ENCODE measurements around the gene CCDC127.
"Not testable (repeated sequence)": the region's sequence is repeated elsewhere in the genome, so short reads cannot be mapped to it uniquely, and the experiment has no call there.

Gene CCDC127

DNA sequence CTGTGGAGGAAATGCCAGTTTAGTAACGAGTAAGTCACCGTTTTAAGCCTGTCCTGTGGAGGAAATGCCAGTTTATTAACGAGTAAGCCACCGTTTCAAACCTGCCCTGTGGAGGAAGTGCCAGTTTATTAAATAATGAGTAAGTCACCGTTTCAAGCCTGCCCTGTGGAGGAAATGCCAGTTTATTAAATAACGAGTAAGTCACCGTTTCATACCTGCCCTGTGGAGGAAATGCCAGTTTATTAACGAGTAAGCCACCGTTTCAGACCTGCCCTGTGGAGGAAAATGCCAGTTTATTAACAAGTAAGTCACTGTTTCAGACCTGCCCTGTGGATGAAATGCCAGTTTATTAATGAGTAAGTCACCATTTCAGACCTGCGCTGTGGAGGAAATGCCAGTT lies 34.6 kb upstream of the CCDC127 start:
- Mint-ChIP-seq H3K9me3 (peaks cover 23% of the 10 kb centered on the region), H3K4me1 (no peaks in the 10 kb centered on the region), H3K4me3 (no peak overlapping the region), H3K27me3 (ENCODE audit: low read depth, poor library complexity) (peaks cover 5% of the 10 kb centered on the region), H3K27ac (no peak overlapping the region), H3K36me3 (ENCODE audit: low read depth) (peaks cover 65% of the 10 kb centered on the region)
- no peak for DNase-seq
- TF ChIP-seq, protein P1, sequence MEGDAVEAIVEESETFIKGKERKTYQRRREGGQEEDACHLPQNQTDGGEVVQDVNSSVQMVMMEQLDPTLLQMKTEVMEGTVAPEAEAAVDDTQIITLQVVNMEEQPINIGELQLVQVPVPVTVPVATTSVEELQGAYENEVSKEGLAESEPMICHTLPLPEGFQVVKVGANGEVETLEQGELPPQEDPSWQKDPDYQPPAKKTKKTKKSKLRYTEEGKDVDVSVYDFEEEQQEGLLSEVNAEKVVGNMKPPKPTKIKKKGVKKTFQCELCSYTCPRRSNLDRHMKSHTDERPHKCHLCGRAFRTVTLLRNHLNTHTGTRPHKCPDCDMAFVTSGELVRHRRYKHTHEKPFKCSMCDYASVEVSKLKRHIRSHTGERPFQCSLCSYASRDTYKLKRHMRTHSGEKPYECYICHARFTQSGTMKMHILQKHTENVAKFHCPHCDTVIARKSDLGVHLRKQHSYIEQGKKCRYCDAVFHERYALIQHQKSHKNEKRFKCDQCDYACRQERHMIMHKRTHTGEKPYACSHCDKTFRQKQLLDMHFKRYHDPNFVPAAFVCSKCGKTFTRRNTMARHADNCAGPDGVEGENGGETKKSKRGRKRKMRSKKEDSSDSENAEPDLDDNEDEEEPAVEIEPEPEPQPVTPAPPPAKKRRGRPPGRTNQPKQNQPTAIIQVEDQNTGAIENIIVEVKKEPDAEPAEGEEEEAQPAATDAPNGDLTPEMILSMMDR (IDR thresholded peaks at IDR 0.05), result no peak

GRCh38 chr5:251975-252374 lies 34.0 kb upstream of the CCDC127 start:
- not testable (repeated sequence) for H3K27ac Mint-ChIP-seq; H3K4me1 Mint-ChIP-seq; H3K27me3 Mint-ChIP-seq (ENCODE audit: low read depth, poor library complexity); DNase-seq; H3K4me3 Mint-ChIP-seq
- Mint-ChIP-seq H3K36me3 (ENCODE audit: low read depth) (peaks cover 65% of the 10 kb centered on the region), H3K9me3 (peaks cover 17% of the 10 kb centered on the region)

GRCh38 chr5:251538-251937 lies 33.6 kb upstream of the CCDC127 start:
- H3K36me3 Mint-ChIP-seq (ENCODE audit: low read depth), result peaks cover 65% of the 10 kb centered on the region
- H3K27me3 Mint-ChIP-seq (ENCODE audit: low read depth, poor library complexity); DNase-seq; H3K27ac Mint-ChIP-seq; H3K4me1 Mint-ChIP-seq; H3K4me3 Mint-ChIP-seq: not testable (repeated sequence)
- peaks cover 15% of the 10 kb centered on the region for H3K9me3 Mint-ChIP-seq

- not testable (repeated sequence) for H3K4me3 Mint-ChIP-seq; H3K4me1 Mint-ChIP-seq; DNase-seq; H3K27ac Mint-ChIP-seq; H3K27me3 Mint-ChIP-seq (ENCODE audit: low read depth, poor library complexity)
- Mint-ChIP-seq H3K36me3 (ENCODE audit: low read depth) (peaks cover 65% of the 10 kb centered on the region), H3K9me3 (peaks cover 15% of the 10 kb centered on the region)
Observed at GRCh38 chr5:251016-251415, 33.1 kb upstream of the CCDC127 start.

- not testable (repeated sequence) for H3K27ac Mint-ChIP-seq; H3K4me3 Mint-ChIP-seq; H3K27me3 Mint-ChIP-seq (ENCODE audit: low read depth, poor library complexity); DNase-seq; H3K4me1 Mint-ChIP-seq
- Mint-ChIP-seq H3K9me3 (peaks cover 15% of the 10 kb centered on the region), H3K36me3 (ENCODE audit: low read depth) (peaks cover 65% of the 10 kb centered on the region)
Observed at GRCh38 chr5:250396-250795, 32.4 kb upstream of the CCDC127 start.

DNA sequence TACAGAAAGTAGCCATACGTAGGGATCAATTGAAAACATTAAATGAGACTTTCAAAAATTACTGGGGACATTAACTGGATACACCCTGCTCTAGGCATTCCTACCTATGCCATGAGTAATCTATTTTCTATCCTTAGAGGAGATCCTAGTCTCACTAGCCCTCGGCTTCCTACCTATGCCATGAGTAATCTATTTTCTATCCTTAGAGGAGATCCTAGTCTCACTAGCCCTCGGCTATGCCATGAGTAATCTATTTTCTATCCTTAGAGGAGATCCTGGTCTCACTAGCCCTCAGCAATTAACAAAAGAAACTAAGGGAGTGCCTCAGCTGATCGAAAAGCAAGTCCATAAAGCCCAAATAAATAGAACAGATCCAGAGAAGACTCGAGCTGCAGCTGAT lies 27.8 kb upstream of the CCDC127 start:
- not testable (repeated sequence) for H3K4me3 Mint-ChIP-seq, DNase-seq
- H3K36me3 Mint-ChIP-seq (ENCODE audit: low read depth), result peaks cover 92% of the 10 kb centered on the region

GRCh38 chr5:243683-244367 lies 25.9 kb upstream of the CCDC127 start:
- H3K27me3 Mint-ChIP-seq (ENCODE audit: low read depth, poor library complexity); H3K4me3 Mint-ChIP-seq; H3K4me1 Mint-ChIP-seq; H3K27ac Mint-ChIP-seq; DNase-seq: not testable (repeated sequence)
- Mint-ChIP-seq H3K9me3 (peaks cover 33% of the 10 kb centered on the region), H3K36me3 (ENCODE audit: low read depth) (peaks cover 96% of the 10 kb centered on the region)

More for the DNA sequence above, 27.8 kb upstream of the CCDC127 start:
- peaks cover 35% of the 10 kb centered on the region for H3K9me3 Mint-ChIP-seq
- H3K4me1 Mint-ChIP-seq; H3K27me3 Mint-ChIP-seq (ENCODE audit: low read depth, poor library complexity); H3K27ac Mint-ChIP-seq: not testable (repeated sequence)

DNA sequence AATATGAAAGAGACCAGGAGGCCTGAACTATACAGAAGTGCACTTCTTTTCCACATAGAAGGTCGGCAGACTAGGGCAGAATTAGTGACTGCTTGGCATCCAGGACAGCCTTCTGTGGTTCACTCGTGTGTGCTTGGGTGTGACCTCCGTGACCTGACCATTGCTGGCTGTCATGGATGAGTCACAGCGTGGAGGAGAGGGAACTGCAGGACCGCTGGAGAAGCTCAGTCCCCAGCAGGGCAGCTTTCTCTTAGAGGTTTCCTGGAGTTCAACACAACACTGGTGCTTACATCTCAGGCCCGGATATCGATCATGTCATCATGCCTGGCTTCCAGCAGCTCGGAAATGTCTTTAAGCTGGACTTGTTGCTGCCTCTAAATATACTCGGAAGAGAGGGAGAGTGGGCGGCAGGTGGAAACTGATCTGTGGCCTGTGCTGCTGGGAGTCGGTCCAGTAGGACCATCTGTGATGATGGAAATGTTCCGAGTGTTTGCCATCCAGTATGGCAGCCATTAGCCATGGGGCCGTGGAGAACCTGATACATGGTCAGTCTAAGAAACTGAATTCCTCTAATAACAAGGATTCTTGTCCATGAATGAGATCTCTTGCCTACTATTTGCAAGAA lies 23.2 kb upstream of the CCDC127 start:
- not testable (repeated sequence) for H3K4me1 Mint-ChIP-seq; H3K27ac Mint-ChIP-seq; DNase-seq; H3K27me3 Mint-ChIP-seq (ENCODE audit: low read depth, poor library complexity); H3K4me3 Mint-ChIP-seq
- Mint-ChIP-seq H3K9me3 (peaks cover 21% of the 10 kb centered on the region), H3K36me3 (ENCODE audit: low read depth) (peaks cover 92% of the 10 kb centered on the region)

- Mint-ChIP-seq H3K36me3 (ENCODE audit: low read depth) (peaks cover 90% of the 10 kb centered on the region), H3K9me3 (peaks cover 21% of the 10 kb centered on the region)
- not testable (repeated sequence) for H3K4me1 Mint-ChIP-seq; DNase-seq; H3K27ac Mint-ChIP-seq; H3K27me3 Mint-ChIP-seq (ENCODE audit: low read depth, poor library complexity); H3K4me3 Mint-ChIP-seq
Observed at GRCh38 chr5:240550-240949, 22.6 kb upstream of the CCDC127 start.

- not testable (repeated sequence) for H3K4me1 Mint-ChIP-seq; DNase-seq; H3K4me3 Mint-ChIP-seq; H3K27me3 Mint-ChIP-seq (ENCODE audit: low read depth, poor library complexity); H3K27ac Mint-ChIP-seq
- peaks cover 87% of the 10 kb centered on the region for H3K36me3 Mint-ChIP-seq (ENCODE audit: low read depth)
- peaks cover 21% of the 10 kb centered on the region for H3K9me3 Mint-ChIP-seq
Observed at GRCh38 chr5:237931-238330, 20.0 kb upstream of the CCDC127 start.

- H3K4me3 Mint-ChIP-seq; H3K27me3 Mint-ChIP-seq (ENCODE audit: low read depth, poor library complexity); H3K4me1 Mint-ChIP-seq; H3K27ac Mint-ChIP-seq; DNase-seq; H3K9me3 Mint-ChIP-seq: not testable (repeated sequence)
- H3K36me3 Mint-ChIP-seq (ENCODE audit: low read depth), result peaks cover 73% of the 10 kb centered on the region
Observed at GRCh38 chr5:235527-235926, 17.6 kb upstream of the CCDC127 start.

All from nephron progenitor cell (in vitro differentiated cells).